ENCODE results near the gene UBE2N.
A peak's percentile ranks its signal among the peaks of the same experiment; 100 is the strongest.

Gene UBE2N

DNA sequence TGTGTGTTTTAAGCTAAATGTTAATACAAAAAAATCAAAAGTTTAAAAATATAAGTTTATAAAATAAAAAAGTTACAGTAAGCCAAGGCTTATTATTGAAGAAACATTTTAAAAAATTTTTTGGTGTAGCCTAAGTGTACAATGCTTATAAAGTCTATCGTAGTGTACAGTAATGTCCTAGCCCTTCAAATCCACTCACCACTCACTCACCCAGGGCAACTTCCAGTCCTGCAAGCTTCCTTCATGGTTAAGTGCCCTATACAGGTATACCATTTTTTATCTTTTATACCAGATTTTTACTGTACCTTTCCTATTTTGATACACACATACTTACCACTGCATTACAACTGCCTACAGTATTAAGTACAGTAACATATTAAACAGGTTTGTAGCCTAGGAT, 11.9 kb downstream of the UBE2N start:
- Histone ChIP-seq H3K36me3 (replicated peaks; ENCODE audit: insufficient read depth, low read length) (no peaks in the 10 kb centered on the region), H3K9ac (ENCODE audit: low read length) (no peak overlapping the region), H3K4me2 (ENCODE audit: low read depth, low read length) (no peak overlapping the region), H3K4me3 (ENCODE audit: low read length) (no peak overlapping the region), H3K27ac (ENCODE audit: low read length) (no peak overlapping the region), H2AFZ (ENCODE audit: low read length) (no peak overlapping the region), H3F3A (ENCODE audit: insufficient read depth, low read length) (peaks cover 23% of the 10 kb centered on the region), H3K9me3 (replicated peaks; ENCODE audit: insufficient read depth, low read length) (no peaks in the 10 kb centered on the region), H3K27me3 (replicated peaks; ENCODE audit: insufficient read depth, low read length) (no peaks in the 10 kb centered on the region), H4K20me1 (ENCODE audit: insufficient read depth, low read length) (peaks cover 55% of the 10 kb centered on the region), H3K4me1 (ENCODE audit: low read length) (peaks cover 44% of the 10 kb centered on the region), H3K79me2 (ENCODE audit: low read length) (peaks cover 100% of the 10 kb centered on the region), H3K9me2 (replicated peaks; ENCODE audit: insufficient read depth, low read length) (no peaks in the 10 kb centered on the region)
- DNase-seq: no peak
- TF ChIP-seq EZH2phosphoT487 (IDR thresholded peaks at IDR 0.05; ENCODE audit: low read length): no peak
- no peak for TF ChIP-seq EZH2 (optimal IDR thresholded peaks at IDR 0.05; ENCODE audit: low read depth, low read length)
- TF ChIP-seq CTCF (IDR thresholded peaks at IDR 0.05; ENCODE audit: low read length): no peak

GRCh38 chr12:93429448-93429847, 12.3 kb downstream of the UBE2N start:
- no peak for DNase-seq
- no peaks in the 10 kb centered on the region for H3K36me3 ChIP-seq (replicated peaks; ENCODE audit: insufficient read depth, low read length)
- H3K9me3 ChIP-seq (replicated peaks; ENCODE audit: insufficient read depth, low read length): no peaks in the 10 kb centered on the region
- H3K9me2 ChIP-seq (replicated peaks; ENCODE audit: insufficient read depth, low read length): no peaks in the 10 kb centered on the region
- no peak overlapping the region for H2AFZ ChIP-seq (ENCODE audit: low read length)
- H3K4me3 ChIP-seq (ENCODE audit: low read length): no peak overlapping the region
- peaks cover 100% of the 10 kb centered on the region for H3K79me2 ChIP-seq (ENCODE audit: low read length)
- peaks cover 56% of the 10 kb centered on the region for H4K20me1 ChIP-seq (ENCODE audit: insufficient read depth, low read length)
- H3K27ac ChIP-seq (ENCODE audit: low read length): no peak overlapping the region
- H3K4me2 ChIP-seq (ENCODE audit: low read depth, low read length): no peak overlapping the region
- H3K27me3 ChIP-seq (replicated peaks; ENCODE audit: insufficient read depth, low read length): no peaks in the 10 kb centered on the region
- peaks cover 19% of the 10 kb centered on the region for H3F3A ChIP-seq (ENCODE audit: insufficient read depth, low read length)
- peaks cover 47% of the 10 kb centered on the region for H3K4me1 ChIP-seq (ENCODE audit: low read length)
- no peak overlapping the region for H3K9ac ChIP-seq (ENCODE audit: low read length)
- TF ChIP-seq EZH2 (optimal IDR thresholded peaks at IDR 0.05; ENCODE audit: low read depth, low read length): no peak
- TF ChIP-seq CTCF (IDR thresholded peaks at IDR 0.05; ENCODE audit: low read length): no peak
- TF ChIP-seq EZH2phosphoT487 (IDR thresholded peaks at IDR 0.05; ENCODE audit: low read length): no peak

DNA sequence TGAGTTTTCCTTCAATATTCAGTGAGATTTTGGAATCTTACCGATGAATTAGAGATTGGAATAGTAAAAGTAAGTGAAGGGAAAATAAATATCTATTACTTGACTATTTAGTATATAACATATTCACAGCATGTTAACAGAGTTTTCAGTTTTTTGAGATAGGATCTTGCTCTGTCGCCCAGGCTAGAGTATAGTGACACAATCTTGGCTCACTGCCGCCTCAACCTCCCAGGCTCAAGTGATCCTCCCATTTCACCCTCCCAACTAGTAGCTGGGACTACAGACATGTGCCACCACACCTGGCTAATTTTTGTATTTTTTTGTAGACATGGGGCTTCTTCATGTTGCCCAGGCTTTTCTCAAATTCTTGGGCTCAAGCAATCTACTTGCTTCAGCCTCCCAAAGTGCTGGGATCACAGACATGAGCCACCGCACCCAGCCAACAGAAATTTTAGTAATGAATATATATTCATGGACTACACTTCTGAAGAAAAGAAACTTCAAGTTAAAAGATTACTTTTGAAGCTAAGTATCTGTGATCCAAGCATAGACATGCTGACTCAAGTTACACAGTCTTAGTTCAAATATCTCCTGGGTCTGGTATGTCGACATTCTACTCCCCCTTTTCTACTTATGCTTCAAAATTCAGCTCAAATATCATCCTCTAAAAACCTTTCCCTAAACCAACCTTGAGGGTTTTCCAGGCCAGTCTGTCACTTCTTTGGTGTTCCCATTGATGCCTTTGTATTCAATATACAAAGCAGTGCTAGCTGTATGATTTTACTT, 13.8 kb downstream of the UBE2N start:
- Histone ChIP-seq H3K36me3 (replicated peaks; ENCODE audit: insufficient read depth, low read length) (no peaks in the 10 kb centered on the region), H4K20me1 (ENCODE audit: insufficient read depth, low read length) (peaks cover 56% of the 10 kb centered on the region), H3K4me3 (ENCODE audit: low read length) (no peak overlapping the region), H3K4me2 (ENCODE audit: low read depth, low read length) (0 out of 2 replicates have a peak overlapping the region, but pooled peaks have one; percentile 2), H3F3A (ENCODE audit: insufficient read depth, low read length) (peaks cover 19% of the 10 kb centered on the region), H3K9ac (ENCODE audit: low read length) (no peak overlapping the region), H2AFZ (ENCODE audit: low read length) (no peak overlapping the region), H3K27me3 (replicated peaks; ENCODE audit: insufficient read depth, low read length) (no peaks in the 10 kb centered on the region), H3K27ac (ENCODE audit: low read length) (no peak overlapping the region), H3K9me3 (replicated peaks; ENCODE audit: insufficient read depth, low read length) (no peaks in the 10 kb centered on the region), H3K4me1 (ENCODE audit: low read length) (peaks cover 36% of the 10 kb centered on the region), H3K9me2 (replicated peaks; ENCODE audit: insufficient read depth, low read length) (no peaks in the 10 kb centered on the region), H3K79me2 (ENCODE audit: low read length) (peaks cover 100% of the 10 kb centered on the region)
- TF ChIP-seq EZH2 (optimal IDR thresholded peaks at IDR 0.05; ENCODE audit: low read depth, low read length) (no peak), EZH2phosphoT487 (IDR thresholded peaks at IDR 0.05; ENCODE audit: low read length) (no peak), CTCF (IDR thresholded peaks at IDR 0.05; ENCODE audit: low read length) (no peak)
- no peak for DNase-seq
